ENCODE data around the gene IL22RA2.

- no peak for TF ChIP-seq NFE2L1 (tag; IDR thresholded peaks at IDR 0.05; ENCODE audit: borderline replicate concordance, low read depth)
- no peak for TF ChIP-seq EP300 (IDR thresholded peaks at IDR 0.05; ENCODE audit: low read length)
- TF ChIP-seq SP1 (CRISPR knock-in tag; IDR thresholded peaks at IDR 0.05), result no peak
- no peak for TF ChIP-seq YY1 (IDR thresholded peaks at IDR 0.05; ENCODE audit: borderline replicate concordance in 1 of 3, control insufficient read depth in 1 of 3, extremely low read depth in 1 of 3, insufficient read depth in 3 of 3, insufficient read length in 1 of 3, insufficient replicate concordance in 2 of 3, low read depth in 1 of 3, low read length in 2 of 3)
- TF ChIP-seq DNMT1 (IDR thresholded peaks at IDR 0.05), result no peak
- TF ChIP-seq CTCF (IDR thresholded peaks at IDR 0.05 in 2 of 3, conservative IDR thresholded peaks at IDR 0.05 in 1 of 3; ENCODE audit: insufficient read depth in 2 of 3, low read depth in 1 of 3, low read length in 3 of 3), result no peak
- no peak for TF ChIP-seq ERF (CRISPR knock-in tag; IDR thresholded peaks at IDR 0.05)
- TF ChIP-seq ESRRA (IDR thresholded peaks at IDR 0.05; ENCODE audit: borderline replicate concordance, low read depth), result no peak
These were observed 52.7 kb downstream of the IL22RA2 start for GRCh38 chr6:137120748-137121147.

All from K562 (cell line).